HL-60 (cell line): ENCODE data around the gene ZDHHC24.

ENCODE experiments used
- DNase-seq, 2 experiments: peaks; one replicate each; pipeline ENCODE4 v3.0.0-alpha.2; 2010 to 2020; ENCODE audit warnings: low read depth in 1 of 2, low spot score in 1 of 2
- H3K27ac ChIP-seq: fragments of 250-450 bp; sonication (Bioruptor Pico); replicated peaks from 2 replicates; pipeline ENCODE4 v1.5.1; 2020; ENCODE audit warnings: mild to moderate bottlenecking, moderate library complexity
- H3K27me3 ChIP-seq: fragments of 250-450 bp; sonication (Bioruptor Pico); 2 replicates; pipeline ENCODE4 v1.5.1; 2021; ENCODE audit warnings: mild to moderate bottlenecking, moderate library complexity; ENCODE audit not compliant: insufficient read depth, poor library complexity, severe bottlenecking
- H3K4me3 ChIP-seq: replicated peaks from 2 replicates; pipeline ENCODE4 v1.5.1; 2011; ENCODE audit warnings: mild to moderate bottlenecking, control low read depth, low read length; ENCODE audit not compliant: insufficient read depth
- GABPA ChIP-seq: IDR thresholded peaks from 2 replicates; pipeline ENCODE4 v1.6.1; 2012; ENCODE audit warnings: low read depth
- POLR2AphosphoS5 ChIP-seq: IDR thresholded peaks from 2 replicates; pipeline ENCODE4 v1.6.1; 2012; ENCODE audit warnings: low read depth
- SPI1 ChIP-seq: IDR thresholded peaks from 2 replicates; pipeline ENCODE4 v1.6.1; 2012; ENCODE audit warnings: low read depth, mild to moderate bottlenecking, borderline replicate concordance
- TF ChIP-seq, protein P1 (sequence below): IDR thresholded peaks from one replicate; pipeline ENCODE4 v1.5.1; 2011; ENCODE audit warnings: low read length, control low read depth, inconsistent platforms; ENCODE audit not compliant: insufficient read depth
- TF ChIP-seq, protein P2 (sequence below): IDR thresholded peaks from 2 replicates; pipeline ENCODE4 v1.6.1; 2012; ENCODE audit warnings: low read depth; ENCODE audit not compliant: insufficient replicate concordance

Gene ZDHHC24

DNA sequence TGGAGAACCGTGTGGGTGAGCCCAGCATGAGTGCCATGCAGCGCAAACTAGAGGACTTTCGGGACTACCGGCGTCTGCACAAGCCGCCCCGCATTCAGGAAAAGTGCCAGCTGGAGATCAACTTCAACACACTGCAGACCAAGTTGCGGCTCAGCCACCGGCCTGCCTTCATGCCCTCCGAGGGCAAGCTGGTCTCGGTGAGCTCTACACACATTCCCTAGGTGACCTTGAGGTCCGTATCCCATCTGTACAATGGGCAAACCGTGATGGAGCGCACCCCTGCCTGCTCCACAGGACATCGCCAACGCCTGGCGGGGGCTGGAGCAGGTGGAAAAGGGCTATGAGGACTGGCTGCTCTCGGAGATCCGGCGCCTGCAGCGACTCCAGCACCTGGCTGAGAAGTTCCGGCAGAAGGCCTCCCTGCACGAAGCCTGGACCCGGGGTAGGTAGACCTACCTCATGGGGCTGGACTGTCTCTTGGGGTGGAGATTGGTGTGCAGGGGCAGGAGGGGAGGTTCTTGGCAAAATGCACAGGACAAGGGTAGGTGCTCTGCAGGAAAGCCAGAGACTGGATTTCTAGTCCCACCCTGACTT is 12.0 kb upstream of the ZDHHC24 start:
- DNase-seq: no peak
- H3K4me3 ChIP-seq: no peak overlapping the region
- TF ChIP-seq POLR2AphosphoS5: no peak
- TF ChIP-seq, protein P1, sequence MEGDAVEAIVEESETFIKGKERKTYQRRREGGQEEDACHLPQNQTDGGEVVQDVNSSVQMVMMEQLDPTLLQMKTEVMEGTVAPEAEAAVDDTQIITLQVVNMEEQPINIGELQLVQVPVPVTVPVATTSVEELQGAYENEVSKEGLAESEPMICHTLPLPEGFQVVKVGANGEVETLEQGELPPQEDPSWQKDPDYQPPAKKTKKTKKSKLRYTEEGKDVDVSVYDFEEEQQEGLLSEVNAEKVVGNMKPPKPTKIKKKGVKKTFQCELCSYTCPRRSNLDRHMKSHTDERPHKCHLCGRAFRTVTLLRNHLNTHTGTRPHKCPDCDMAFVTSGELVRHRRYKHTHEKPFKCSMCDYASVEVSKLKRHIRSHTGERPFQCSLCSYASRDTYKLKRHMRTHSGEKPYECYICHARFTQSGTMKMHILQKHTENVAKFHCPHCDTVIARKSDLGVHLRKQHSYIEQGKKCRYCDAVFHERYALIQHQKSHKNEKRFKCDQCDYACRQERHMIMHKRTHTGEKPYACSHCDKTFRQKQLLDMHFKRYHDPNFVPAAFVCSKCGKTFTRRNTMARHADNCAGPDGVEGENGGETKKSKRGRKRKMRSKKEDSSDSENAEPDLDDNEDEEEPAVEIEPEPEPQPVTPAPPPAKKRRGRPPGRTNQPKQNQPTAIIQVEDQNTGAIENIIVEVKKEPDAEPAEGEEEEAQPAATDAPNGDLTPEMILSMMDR: no peak
- TF ChIP-seq, protein P2, sequence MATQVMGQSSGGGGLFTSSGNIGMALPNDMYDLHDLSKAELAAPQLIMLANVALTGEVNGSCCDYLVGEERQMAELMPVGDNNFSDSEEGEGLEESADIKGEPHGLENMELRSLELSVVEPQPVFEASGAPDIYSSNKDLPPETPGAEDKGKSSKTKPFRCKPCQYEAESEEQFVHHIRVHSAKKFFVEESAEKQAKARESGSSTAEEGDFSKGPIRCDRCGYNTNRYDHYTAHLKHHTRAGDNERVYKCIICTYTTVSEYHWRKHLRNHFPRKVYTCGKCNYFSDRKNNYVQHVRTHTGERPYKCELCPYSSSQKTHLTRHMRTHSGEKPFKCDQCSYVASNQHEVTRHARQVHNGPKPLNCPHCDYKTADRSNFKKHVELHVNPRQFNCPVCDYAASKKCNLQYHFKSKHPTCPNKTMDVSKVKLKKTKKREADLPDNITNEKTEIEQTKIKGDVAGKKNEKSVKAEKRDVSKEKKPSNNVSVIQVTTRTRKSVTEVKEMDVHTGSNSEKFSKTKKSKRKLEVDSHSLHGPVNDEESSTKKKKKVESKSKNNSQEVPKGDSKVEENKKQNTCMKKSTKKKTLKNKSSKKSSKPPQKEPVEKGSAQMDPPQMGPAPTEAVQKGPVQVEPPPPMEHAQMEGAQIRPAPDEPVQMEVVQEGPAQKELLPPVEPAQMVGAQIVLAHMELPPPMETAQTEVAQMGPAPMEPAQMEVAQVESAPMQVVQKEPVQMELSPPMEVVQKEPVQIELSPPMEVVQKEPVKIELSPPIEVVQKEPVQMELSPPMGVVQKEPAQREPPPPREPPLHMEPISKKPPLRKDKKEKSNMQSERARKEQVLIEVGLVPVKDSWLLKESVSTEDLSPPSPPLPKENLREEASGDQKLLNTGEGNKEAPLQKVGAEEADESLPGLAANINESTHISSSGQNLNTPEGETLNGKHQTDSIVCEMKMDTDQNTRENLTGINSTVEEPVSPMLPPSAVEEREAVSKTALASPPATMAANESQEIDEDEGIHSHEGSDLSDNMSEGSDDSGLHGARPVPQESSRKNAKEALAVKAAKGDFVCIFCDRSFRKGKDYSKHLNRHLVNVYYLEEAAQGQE: no peak
- no peak for TF ChIP-seq SPI1
- TF ChIP-seq GABPA: no peak
- no peak overlapping the region for H3K27ac ChIP-seq
- H3K27me3 ChIP-seq: no peaks in the 10 kb centered on the region

DNA sequence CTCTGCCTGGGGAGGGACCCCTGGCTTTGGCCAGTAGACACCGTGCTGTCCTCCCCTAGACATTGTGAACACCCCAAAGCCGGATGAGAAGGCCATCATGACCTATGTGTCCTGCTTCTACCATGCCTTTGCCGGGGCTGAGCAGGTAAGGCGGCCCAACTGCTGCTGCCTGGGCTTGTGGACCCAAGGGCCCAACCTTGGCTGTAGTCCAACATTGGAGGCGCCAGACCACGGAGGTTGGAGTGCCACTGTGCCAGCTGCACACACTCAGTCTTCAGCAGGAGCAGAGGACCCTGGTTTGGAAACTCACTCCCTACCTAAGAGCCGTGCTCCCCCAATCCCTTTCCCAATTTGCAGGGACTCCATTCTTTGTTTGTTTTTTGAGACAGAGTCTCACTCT is 10.2 kb upstream of the ZDHHC24 start:
- H3K27me3 ChIP-seq: no peaks in the 10 kb centered on the region
- H3K27ac ChIP-seq: no peak overlapping the region
- H3K4me3 ChIP-seq: no peak overlapping the region
- DNase-seq: no peak
- no peak for TF ChIP-seq POLR2AphosphoS5
- no peak for TF ChIP-seq GABPA
- TF ChIP-seq, protein P1: no peak
- no peak for TF ChIP-seq SPI1
- TF ChIP-seq, protein P2: no peak

DNA sequence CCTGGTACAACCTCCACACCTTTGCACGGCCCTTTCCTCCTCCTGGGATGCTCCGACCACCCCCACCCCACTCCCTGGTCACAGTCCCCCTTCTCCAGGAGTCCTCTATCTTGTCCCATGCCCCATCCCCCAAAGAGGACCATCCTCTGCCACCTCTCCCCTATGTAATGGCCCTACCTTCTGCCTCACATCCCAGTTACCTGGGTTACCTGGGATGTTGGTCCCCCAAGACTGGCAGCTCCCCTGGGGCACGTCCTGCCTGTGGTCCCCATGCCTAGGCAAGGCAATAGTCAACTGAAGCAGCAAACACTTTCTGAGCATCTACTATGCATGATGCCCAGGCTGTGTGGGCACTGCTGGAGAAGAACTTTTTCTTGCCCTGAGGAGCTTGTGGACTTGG is 9.6 kb upstream of the ZDHHC24 start:
- Histone ChIP-seq H3K27me3 (no peaks in the 10 kb centered on the region), H3K4me3 (no peak overlapping the region), H3K27ac (no peak overlapping the region)
- TF ChIP-seq GABPA (no peak), POLR2AphosphoS5 (no peak)
- no peak for DNase-seq

DNA sequence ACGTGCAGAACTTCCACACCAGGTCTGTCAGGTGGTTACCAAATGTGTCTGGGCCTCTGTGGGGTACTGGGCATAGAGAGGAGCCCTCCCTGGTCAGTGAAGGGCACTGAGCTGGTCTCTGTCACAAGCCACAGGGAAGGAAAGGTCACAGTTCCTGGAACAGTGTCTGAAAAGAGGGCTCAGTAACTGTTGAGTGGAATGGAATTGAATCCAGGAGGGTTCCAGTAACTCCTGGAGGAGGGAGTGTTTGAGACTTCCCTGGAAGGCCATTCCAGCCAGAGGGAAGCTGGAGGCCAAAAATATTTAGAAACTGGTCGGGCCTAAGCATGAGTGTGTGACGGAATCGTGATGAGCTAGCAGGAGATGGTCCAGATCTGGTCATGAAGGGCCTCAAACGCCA is 8.8 kb upstream of the ZDHHC24 start:
- no peak for TF ChIP-seq POLR2AphosphoS5
- TF ChIP-seq, protein P2: no peak
- TF ChIP-seq SPI1: no peak
- no peak for TF ChIP-seq GABPA
- TF ChIP-seq, protein P1: no peak
- Histone ChIP-seq H3K27ac (no peak overlapping the region), H3K4me3 (no peak overlapping the region), H3K27me3 (no peaks in the 10 kb centered on the region)
- no peak for DNase-seq
